IMR-90 (cell line): ENCODE measurements around the gene PARP14. TPM values are rescaled to one million over a fixed set of nuclear protein-coding genes. Genes with fewer than 3 reads are reported as not detected.

Experiments
- ATAC-seq: fragments of 200-7000 bp; cut with Tn5 transposase; 2 replicates; pipeline ENCODE4 v1.9.1; 2020; ENCODE audit warnings: low read depth, mild to moderate bottlenecking, moderate library complexity
- BruUV-seq: library from RNA; stranded (reverse); fragments of 400-500 nt; replicated peaks from 2 replicates; lab custom pipeline; 2021; lab: Mats Ljungman, UMichigan
- CTCF ChIA-PET: fragments of 300-600 bp; formaldehyde crosslinking; extraction: SDS; loops from one replicate; lab custom pipeline; 2021; ENCODE audit warnings: antibody characterized with exemption; lab: Yijun Ruan, JAX
- POLR2A ChIA-PET: fragments of 300-600 bp; sonication (Branson Sonifier 250); formaldehyde crosslinking; loops from one replicate; lab custom pipeline; 2022; ENCODE audit warnings: antibody characterized with exemption; ENCODE audit not compliant: unreplicated experiment; lab: Charles Lee
- DNase-seq: peaks from one replicate; pipeline ENCODE4 v3.0.0; 2013
- H2AFZ ChIP-seq: replicated peaks from 2 replicates; pipeline ENCODE3; 2013; ENCODE audit warnings: low read length, mild to moderate bottlenecking; ENCODE audit not compliant: poor library complexity
- H2AK5ac ChIP-seq: 2 replicates; pipeline ENCODE4 v1.6.1; 2013; ENCODE audit warnings: low read depth, low read length, inconsistent platforms
- H2AK9ac ChIP-seq: replicated peaks from 2 replicates; pipeline ENCODE3; 2013; ENCODE audit warnings: mild to moderate bottlenecking, low read depth, low read length, moderate library complexity; ENCODE audit not compliant: poor library complexity
- H2BK120ac ChIP-seq: 2 replicates; pipeline ENCODE4 v1.6.1; 2013; ENCODE audit warnings: low read depth, low read length, inconsistent platforms
- H2BK15ac ChIP-seq: 3 replicates; pipeline ENCODE4 v1.6.1; 2013; ENCODE audit warnings: low read depth, low read length, inconsistent platforms
- H2BK20ac ChIP-seq: 2 replicates; pipeline ENCODE4 v1.6.1; 2013; ENCODE audit warnings: low read depth, mild to moderate bottlenecking, inconsistent platforms, low read length, moderate library complexity
- H2BK5ac ChIP-seq: 2 replicates; pipeline ENCODE4 v1.6.1; 2013; ENCODE audit warnings: mild to moderate bottlenecking, low read depth, low read length, inconsistent platforms; ENCODE audit not compliant: poor library complexity, severe bottlenecking
- H3K14ac ChIP-seq: replicated peaks from 2 replicates; pipeline ENCODE4 v1.6.1; 2013; ENCODE audit warnings: low read depth, low read length, inconsistent platforms
- H3K18ac ChIP-seq: 2 replicates; pipeline ENCODE4 v1.6.1; 2013; ENCODE audit warnings: low read depth, low read length, control low read depth
- H3K23ac ChIP-seq: 2 replicates; pipeline ENCODE4 v1.6.1; 2013; ENCODE audit warnings: low read depth, low read length, inconsistent platforms
- H3K27ac ChIP-seq: 2 replicates; pipeline ENCODE4 v1.5.1; 2013; ENCODE audit warnings: mild to moderate bottlenecking, control low read depth, low read length; ENCODE audit not compliant: insufficient read depth
- H3K27me3 ChIP-seq: 2 replicates; pipeline ENCODE4 v1.6.1; 2013; ENCODE audit warnings: low read length; ENCODE audit not compliant: control insufficient read depth, insufficient read depth
- H3K36me3 ChIP-seq: 2 replicates; pipeline ENCODE4 v1.6.1; 2013; ENCODE audit warnings: low read length, mixed read lengths; ENCODE audit not compliant: control insufficient read depth, insufficient read depth
- H3K4ac ChIP-seq: 2 replicates; pipeline ENCODE4 v1.6.1; 2013; ENCODE audit warnings: low read depth, low read length, inconsistent platforms
- H3K4me1 ChIP-seq: 2 replicates; pipeline ENCODE4 v1.6.1; 2013; ENCODE audit warnings: low read length, mixed read lengths; ENCODE audit not compliant: control insufficient read depth, insufficient read depth
- H3K4me2 ChIP-seq: 2 replicates; pipeline ENCODE4 v1.6.1; 2013; ENCODE audit warnings: low read depth, mild to moderate bottlenecking, control low read depth, low read length, moderate library complexity
- H3K4me3 ChIP-seq: 2 replicates; pipeline ENCODE4 v1.5.1; 2013; ENCODE audit warnings: low read depth, mild to moderate bottlenecking, control low read depth, low read length, moderate library complexity; ENCODE audit not compliant: insufficient read depth
- H3K56ac ChIP-seq: 2 replicates; pipeline ENCODE4 v1.6.1; 2013; ENCODE audit warnings: low read length, inconsistent platforms; ENCODE audit not compliant: insufficient read depth; ENCODE audit errors: extremely low read depth
- H3K79me1 ChIP-seq, 2 experiments: 2 replicates each; pipeline ENCODE4 v1.6.1; 2013; ENCODE audit warnings: low read length in 2 of 2, inconsistent platforms in 1 of 2, low read depth in 1 of 2
- H3K9ac ChIP-seq: 2 replicates; pipeline ENCODE4 v1.6.1; 2013; ENCODE audit warnings: low read depth, low read length, control low read depth
- H3K9me1 ChIP-seq: 2 replicates; pipeline ENCODE4 v1.6.1; 2013; ENCODE audit warnings: low read length, inconsistent platforms; ENCODE audit not compliant: insufficient read depth
- H3K9me3 ChIP-seq: 2 replicates; pipeline ENCODE4 v1.6.1; 2013; ENCODE audit warnings: low read length; ENCODE audit not compliant: control insufficient read depth, insufficient read depth
- H4K20me1 ChIP-seq: 2 replicates; pipeline ENCODE4 v1.6.1; 2013; ENCODE audit warnings: low read length, inconsistent platforms; ENCODE audit not compliant: insufficient read depth
- H4K5ac ChIP-seq: 2 replicates; pipeline ENCODE4 v1.6.1; 2013; ENCODE audit warnings: mild to moderate bottlenecking, low read depth, low read length, control low read depth
- H4K8ac ChIP-seq, 2 experiments: 2 replicates each; pipeline ENCODE4 v1.6.1; 2013; ENCODE audit warnings: low read depth in 2 of 2, low read length in 2 of 2, control low read depth in 1 of 2, inconsistent platforms in 1 of 2
- H4K91ac ChIP-seq: 2 replicates; pipeline ENCODE4 v1.6.1; 2013; ENCODE audit warnings: low read depth, low read length, inconsistent platforms; ENCODE audit not compliant: insufficient read depth
- CEBPB ChIP-seq: IDR thresholded peaks from 2 replicates; pipeline ENCODE4 v1.6.1; 2012; ENCODE audit warnings: low read depth, low read length, improper control_type of control experiment
- RFX5 ChIP-seq: IDR thresholded peaks from 2 replicates; pipeline ENCODE4 v1.8.0; 2012; ENCODE audit warnings: low read depth, mild to moderate bottlenecking, low read length, moderate library complexity
- WGBS, 2 experiments: methylation state at CpG; one replicate each; pipeline versions ENCODE4 v1.1.5 to v1.1.7; 2013; ENCODE audit warnings: missing lambda C conversion rate in 2 of 2; ENCODE audit not compliant: insufficient read length in 1 of 2; ENCODE audit errors: extremely low coverage in 2 of 2; 5-methylcytosine and 5-hydroxymethylcytosine counted together
- dilution Hi-C: fragments of 300-500 bp; cut with HindIII; formaldehyde crosslinking; loops from one replicate; pipeline ENCODE4 v1.14.3; 2018; ENCODE audit warnings: low sequenced_read_pairs; ENCODE audit not compliant: unreplicated experiment
- in situ Hi-C: fragments of 300-500 bp; cut with MboI; formaldehyde crosslinking; loops from 3 replicates; pipeline ENCODE4 v1.14.3; 2019; ENCODE audit warnings: low sequenced_read_pairs, inconsistent platforms, mixed read lengths
- intact Hi-C: fragments of 100-400 bp; cut with micrococcal nuclease; formaldehyde crosslinking; loops from 2 replicates; pipeline ENCODE4 v1.10.0; 2022
- polyA plus RNA-seq, 3 experiments: library from polyadenylated mRNA; depleted of rRNA; stranded (reverse); fragments of >200 nt; gene quantifications; 2 replicates each; pipeline ENCODE4 v1.2.3, GENCODE V29; 2012; ENCODE audit warnings: low replicate concordance in 1 of 3
- total RNA-seq: library from RNA; depleted of rRNA; stranded (reverse); fragments of >200 nt; gene quantifications from 2 replicates; pipeline ENCODE4 v1.2.3, GENCODE V29; 2012

Gene PARP14
- total and polyA plus RNA-seq, 2 of the 4 experiments (the other 2 are of a cell fraction): 9.3 to 23.1 TPM

DNA sequence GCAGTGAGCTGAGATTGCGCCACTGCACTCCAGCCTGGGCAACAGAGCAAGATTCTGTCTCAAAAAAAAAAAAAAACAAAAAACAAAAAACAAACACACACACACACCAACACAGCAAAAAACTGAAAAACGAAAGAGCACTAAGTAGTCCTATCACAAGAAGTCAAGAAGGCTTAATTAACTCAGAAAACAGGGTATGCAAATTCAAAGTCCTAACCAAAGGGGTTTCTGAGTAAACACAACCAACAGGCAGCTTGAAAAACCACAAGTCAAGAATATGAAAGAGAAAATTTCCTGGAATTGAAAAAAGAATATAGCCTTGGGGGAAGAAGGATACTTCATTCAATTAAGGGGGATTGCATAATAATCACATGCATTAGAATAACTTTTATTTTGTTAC is 37.7 kb upstream of the PARP14 start:
- Histone ChIP-seq H3K4me2 (no peak overlapping the region), H2AFZ (no peak overlapping the region), H3K36me3 (no peaks in the 10 kb centered on the region), H3K9ac (no peak overlapping the region), H2BK120ac (no peak overlapping the region), H3K23ac (no peak overlapping the region), H3K79me1 (no peaks in the 10 kb centered on the region), H2AK5ac (no peak overlapping the region), H2BK20ac (no peak overlapping the region), H3K4me3 (no peak overlapping the region), H2BK5ac (no peak overlapping the region), H3K9me1 (no peaks in the 10 kb centered on the region), H4K8ac (no peak overlapping the region), H3K4ac (no peak overlapping the region), H4K5ac (no peak overlapping the region), H4K91ac (no peak overlapping the region), H2BK15ac (no peak overlapping the region), H3K18ac (no peak overlapping the region), H2AK9ac (no peak overlapping the region), H3K27ac (no peak overlapping the region), H4K20me1 (no peaks in the 10 kb centered on the region), H3K4me1 (peaks cover 2% of the 10 kb centered on the region; the same call in 1 of the 2 replicates), H3K56ac (no peak overlapping the region), H3K9me3 (no peaks in the 10 kb centered on the region), H3K14ac (no peak overlapping the region), H3K27me3 (peaks cover 26% of the 10 kb centered on the region)
- in situ Hi-C loops (no loop called here), dilution Hi-C loops (no loop called here), intact Hi-C loops (loop anchor here (5.0 kb wide), 1 partner anchor 56 kb away; no protein-coding TSS in a partner anchor)
- TF ChIP-seq CEBPB (0 out of 2 replicates have a peak, but pooled peaks have one; percentile 19), RFX5 (no peak)
- ATAC-seq: no peak
- BruUV-seq: no TSS peak
- WGBS, 2 experiments: no CpG with 5 or more reads among the region's 2 CpGs
- ChIA-PET CTCF (no interaction called here), POLR2A (no interaction called here)
- no peak for DNase-seq
